ENCODE data around the gene SAMD5. TPM values are rescaled to one million over a fixed set of nuclear protein-coding genes. Genes with fewer than 3 reads are reported as not detected.
A peak's percentile ranks its signal among the peaks of the same experiment; 100 is the strongest.

SAMD5 gene
- polyA plus RNA-seq, 1 donor from 2014 or later = 14.1 TPM

DNA sequence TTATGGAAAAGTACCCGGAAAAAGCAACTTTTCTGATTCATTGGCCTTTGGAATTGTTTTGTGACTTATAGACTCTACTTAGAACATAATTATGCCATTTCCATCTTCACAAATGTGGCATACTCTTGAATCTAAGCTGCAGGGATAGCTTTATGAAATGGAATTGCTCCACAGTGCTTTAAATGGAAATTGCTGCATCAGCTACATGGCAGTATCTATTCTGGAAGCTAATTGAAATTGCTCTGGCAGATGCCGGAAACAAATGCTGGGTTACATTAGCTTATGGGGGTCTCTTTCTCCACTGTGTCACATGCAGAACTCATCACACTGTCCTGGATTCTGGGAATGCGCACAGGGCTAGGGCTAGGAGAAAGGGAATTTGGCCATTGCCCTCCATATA lies 108.9 kb downstream of the SAMD5 start:
- Histone ChIP-seq H3K4me2 (ENCODE audit: low read length) (no peak overlapping the region), H3K4me3 (ENCODE audit: low read length) (no peak overlapping the region), H3K9me3 (ENCODE audit: low read length) (no peaks in the 10 kb centered on the region), H3K9ac (ENCODE audit: low read length) (no peak overlapping the region), H3K27me3 (ENCODE audit: insufficient read depth, low read depth, low read length) (no peaks in the 10 kb centered on the region), H3K27ac (ENCODE audit: low read length) (peak overlapping the region; percentile 24), H3F3A (ENCODE audit: insufficient read depth, low read length, poor library complexity, severe bottlenecking) (no peaks in the 10 kb centered on the region), H2AFZ (ENCODE audit: low read depth, low read length) (no peak overlapping the region), H3K36me3 (ENCODE audit: insufficient read depth, low read length) (no peaks in the 10 kb centered on the region), H3K79me2 (replicated peaks; ENCODE audit: insufficient read depth, low read length) (no peaks in the 10 kb centered on the region), H4K20me1 (ENCODE audit: insufficient read depth) (no peaks in the 10 kb centered on the region), H3K9me2 (ENCODE audit: insufficient read depth, low read length) (no peaks in the 10 kb centered on the region)
- TF ChIP-seq POLR2AphosphoS5 (IDR thresholded peaks at IDR 0.05) = peak; percentile 16
- no peak for TF ChIP-seq MXI1 (conservative IDR thresholded peaks at IDR 0.05; ENCODE audit: poor library complexity, severe bottlenecking)
- TF ChIP-seq SMC3 (conservative IDR thresholded peaks at IDR 0.05; ENCODE audit: poor library complexity) = no peak
- TF ChIP-seq EZH2 (IDR thresholded peaks at IDR 0.05; ENCODE audit: borderline replicate concordance, insufficient read depth, low read length, poor library complexity, severe bottlenecking) = no peak
- TF ChIP-seq RAD21 (conservative IDR thresholded peaks at IDR 0.05) = no peak
- TF ChIP-seq, protein P1, sequence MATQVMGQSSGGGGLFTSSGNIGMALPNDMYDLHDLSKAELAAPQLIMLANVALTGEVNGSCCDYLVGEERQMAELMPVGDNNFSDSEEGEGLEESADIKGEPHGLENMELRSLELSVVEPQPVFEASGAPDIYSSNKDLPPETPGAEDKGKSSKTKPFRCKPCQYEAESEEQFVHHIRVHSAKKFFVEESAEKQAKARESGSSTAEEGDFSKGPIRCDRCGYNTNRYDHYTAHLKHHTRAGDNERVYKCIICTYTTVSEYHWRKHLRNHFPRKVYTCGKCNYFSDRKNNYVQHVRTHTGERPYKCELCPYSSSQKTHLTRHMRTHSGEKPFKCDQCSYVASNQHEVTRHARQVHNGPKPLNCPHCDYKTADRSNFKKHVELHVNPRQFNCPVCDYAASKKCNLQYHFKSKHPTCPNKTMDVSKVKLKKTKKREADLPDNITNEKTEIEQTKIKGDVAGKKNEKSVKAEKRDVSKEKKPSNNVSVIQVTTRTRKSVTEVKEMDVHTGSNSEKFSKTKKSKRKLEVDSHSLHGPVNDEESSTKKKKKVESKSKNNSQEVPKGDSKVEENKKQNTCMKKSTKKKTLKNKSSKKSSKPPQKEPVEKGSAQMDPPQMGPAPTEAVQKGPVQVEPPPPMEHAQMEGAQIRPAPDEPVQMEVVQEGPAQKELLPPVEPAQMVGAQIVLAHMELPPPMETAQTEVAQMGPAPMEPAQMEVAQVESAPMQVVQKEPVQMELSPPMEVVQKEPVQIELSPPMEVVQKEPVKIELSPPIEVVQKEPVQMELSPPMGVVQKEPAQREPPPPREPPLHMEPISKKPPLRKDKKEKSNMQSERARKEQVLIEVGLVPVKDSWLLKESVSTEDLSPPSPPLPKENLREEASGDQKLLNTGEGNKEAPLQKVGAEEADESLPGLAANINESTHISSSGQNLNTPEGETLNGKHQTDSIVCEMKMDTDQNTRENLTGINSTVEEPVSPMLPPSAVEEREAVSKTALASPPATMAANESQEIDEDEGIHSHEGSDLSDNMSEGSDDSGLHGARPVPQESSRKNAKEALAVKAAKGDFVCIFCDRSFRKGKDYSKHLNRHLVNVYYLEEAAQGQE (IDR thresholded peaks at IDR 0.05; ENCODE audit: borderline replicate concordance) = no peak
- TF ChIP-seq EP300 (conservative IDR thresholded peaks at IDR 0.05; ENCODE audit: poor library complexity, severe bottlenecking) = peak; percentile 18

DNA sequence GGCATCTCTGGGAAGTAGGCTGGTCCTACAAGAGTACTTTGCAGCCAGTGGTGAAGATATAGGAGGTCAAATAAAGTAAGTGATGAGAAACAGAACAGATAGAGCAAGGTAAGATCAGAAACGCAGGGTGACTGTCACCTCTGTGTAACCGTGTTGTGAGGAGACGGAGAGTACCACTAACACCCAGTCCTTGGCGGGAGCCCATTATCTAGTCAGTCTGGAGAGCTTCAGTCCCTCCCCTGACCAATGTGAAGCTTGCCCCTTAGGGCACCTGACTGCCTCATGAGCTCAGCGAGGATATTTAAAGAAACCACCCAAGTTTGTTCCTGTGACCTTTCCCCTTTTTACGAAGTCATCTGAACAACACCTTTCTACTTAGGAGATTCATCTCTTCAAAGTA lies 110.0 kb downstream of the SAMD5 start:
- no peaks in the 10 kb centered on the region for H3K9me3 ChIP-seq (ENCODE audit: low read length)
- no peak overlapping the region for H3K9ac ChIP-seq (ENCODE audit: low read length)
- H3K79me2 ChIP-seq (replicated peaks; ENCODE audit: insufficient read depth, low read length) = no peaks in the 10 kb centered on the region
- no peaks in the 10 kb centered on the region for H3K36me3 ChIP-seq (ENCODE audit: insufficient read depth, low read length)
- H3K9me2 ChIP-seq (ENCODE audit: insufficient read depth, low read length) = no peaks in the 10 kb centered on the region
- no peaks in the 10 kb centered on the region for H3F3A ChIP-seq (ENCODE audit: insufficient read depth, low read length, poor library complexity, severe bottlenecking)
- H3K4me2 ChIP-seq (ENCODE audit: low read length) = no peak overlapping the region
- H3K4me3 ChIP-seq (ENCODE audit: low read length) = no peak overlapping the region
- TF ChIP-seq RAD21 (conservative IDR thresholded peaks at IDR 0.05) (no peak), TAF1 (IDR thresholded peaks at IDR 0.05; ENCODE audit: low read depth) (no peak), POLR2AphosphoS5 (IDR thresholded peaks at IDR 0.05) (no peak), EZH2 (IDR thresholded peaks at IDR 0.05; ENCODE audit: borderline replicate concordance, insufficient read depth, low read length, poor library complexity, severe bottlenecking) (no peak), SMC3 (conservative IDR thresholded peaks at IDR 0.05; ENCODE audit: poor library complexity) (no peak), EP300 (conservative IDR thresholded peaks at IDR 0.05; ENCODE audit: poor library complexity, severe bottlenecking) (no peak), MXI1 (conservative IDR thresholded peaks at IDR 0.05; ENCODE audit: poor library complexity, severe bottlenecking) (no peak)
- TF ChIP-seq, protein P2, sequence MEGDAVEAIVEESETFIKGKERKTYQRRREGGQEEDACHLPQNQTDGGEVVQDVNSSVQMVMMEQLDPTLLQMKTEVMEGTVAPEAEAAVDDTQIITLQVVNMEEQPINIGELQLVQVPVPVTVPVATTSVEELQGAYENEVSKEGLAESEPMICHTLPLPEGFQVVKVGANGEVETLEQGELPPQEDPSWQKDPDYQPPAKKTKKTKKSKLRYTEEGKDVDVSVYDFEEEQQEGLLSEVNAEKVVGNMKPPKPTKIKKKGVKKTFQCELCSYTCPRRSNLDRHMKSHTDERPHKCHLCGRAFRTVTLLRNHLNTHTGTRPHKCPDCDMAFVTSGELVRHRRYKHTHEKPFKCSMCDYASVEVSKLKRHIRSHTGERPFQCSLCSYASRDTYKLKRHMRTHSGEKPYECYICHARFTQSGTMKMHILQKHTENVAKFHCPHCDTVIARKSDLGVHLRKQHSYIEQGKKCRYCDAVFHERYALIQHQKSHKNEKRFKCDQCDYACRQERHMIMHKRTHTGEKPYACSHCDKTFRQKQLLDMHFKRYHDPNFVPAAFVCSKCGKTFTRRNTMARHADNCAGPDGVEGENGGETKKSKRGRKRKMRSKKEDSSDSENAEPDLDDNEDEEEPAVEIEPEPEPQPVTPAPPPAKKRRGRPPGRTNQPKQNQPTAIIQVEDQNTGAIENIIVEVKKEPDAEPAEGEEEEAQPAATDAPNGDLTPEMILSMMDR (IDR thresholded peaks at IDR 0.05; ENCODE audit: poor library complexity, severe bottlenecking) = no peak
- TF ChIP-seq, protein P1 (IDR thresholded peaks at IDR 0.05; ENCODE audit: borderline replicate concordance) = no peak
- H3K27me3 ChIP-seq (ENCODE audit: insufficient read depth, low read depth, low read length) = no peaks in the 10 kb centered on the region
- no peak overlapping the region for H2AFZ ChIP-seq (ENCODE audit: low read depth, low read length)
- H3K27ac ChIP-seq (ENCODE audit: low read length) = no peak overlapping the region
- no peaks in the 10 kb centered on the region for H4K20me1 ChIP-seq (ENCODE audit: insufficient read depth)
